Femur (tissue), 1 donor: Measurements from ENCODE around the gene INTS6L.
"Not testable (repeated sequence)": the region's sequence is repeated elsewhere in the genome, so short reads cannot be mapped to it uniquely, and the experiment has no call there.

ENCODE experiments used
- DNase-seq: peaks from one replicate; pipeline ENCODE4 v3.0.0-alpha.2; 2017

Gene INTS6L

DNA sequence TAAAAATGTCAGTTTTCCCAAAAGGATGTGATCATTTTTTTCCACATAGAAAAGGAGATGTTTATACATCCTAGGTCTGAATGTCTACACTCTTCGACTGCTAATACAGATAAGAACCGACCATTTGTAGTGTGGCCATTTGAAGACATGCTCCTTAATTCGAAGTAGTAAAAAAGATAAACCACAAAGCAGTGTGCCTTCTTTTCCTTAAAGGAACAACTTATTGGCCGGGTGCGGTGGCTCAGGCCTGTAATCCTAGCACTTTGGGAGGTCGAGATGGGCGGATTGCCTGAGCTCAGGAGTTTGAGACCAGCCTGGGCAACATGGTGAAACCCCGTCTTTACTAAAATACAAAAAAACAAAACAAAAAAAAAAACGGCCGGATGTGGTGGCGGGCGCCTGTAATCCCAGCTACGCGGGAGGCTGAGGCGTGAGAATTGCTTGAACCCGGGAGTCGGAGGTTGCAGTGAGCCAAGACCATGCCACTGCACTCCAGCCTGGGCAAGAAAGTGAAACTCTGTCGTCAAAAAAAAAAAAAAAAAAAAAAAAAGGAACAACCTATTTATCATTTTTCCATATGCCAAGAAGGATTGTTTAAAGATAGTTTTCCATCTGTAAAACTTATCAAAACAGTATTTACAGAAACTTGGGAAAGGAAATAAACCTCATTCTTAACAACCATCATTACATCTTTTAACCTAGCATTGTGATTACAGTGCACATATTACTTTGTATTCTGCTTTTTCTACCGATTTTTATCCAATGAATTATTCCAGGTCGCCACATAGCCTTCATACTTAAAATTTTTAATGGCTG lies 2.6 kb downstream of the INTS6L start:
- DNase-seq, result no peak

DNA sequence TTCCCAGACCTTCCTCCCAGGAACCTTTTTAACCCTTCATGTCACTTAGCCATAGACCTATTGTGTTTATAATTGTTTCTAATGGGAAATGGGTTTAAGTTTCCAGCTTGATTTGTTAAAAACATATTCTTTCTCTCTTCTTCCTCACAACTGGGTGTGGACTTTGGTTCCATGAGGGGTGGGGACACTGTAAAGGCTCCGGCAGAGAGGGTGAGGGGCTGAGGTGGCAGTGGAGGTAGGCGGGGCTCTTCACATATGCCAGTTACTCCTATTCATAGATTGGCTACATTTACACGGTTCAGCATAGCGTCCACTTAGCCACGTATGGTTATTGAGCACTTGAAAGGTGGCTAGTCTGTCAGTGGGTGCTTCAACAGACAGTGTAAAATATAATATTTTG lies 7.8 kb downstream of the INTS6L start:
- no peak for DNase-seq

DNA sequence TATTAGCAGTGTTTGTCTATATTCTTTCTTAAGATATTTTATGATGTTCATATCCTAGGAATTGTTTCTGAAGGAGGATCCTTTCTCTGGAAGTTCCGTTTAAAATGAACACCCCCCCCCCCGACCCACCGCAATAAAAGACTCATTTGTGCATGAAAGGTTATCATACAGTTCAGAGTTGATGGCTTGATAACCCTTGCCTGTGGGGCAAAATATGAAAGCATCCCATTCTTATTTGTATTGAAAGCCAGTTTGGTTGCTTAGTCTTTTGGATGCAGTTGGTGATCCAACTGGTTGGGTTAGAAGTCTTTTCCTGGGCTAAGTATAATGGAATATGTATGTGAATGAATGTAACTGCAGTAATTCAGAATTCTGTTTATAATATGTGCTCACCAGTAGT lies 8.3 kb downstream of the INTS6L start:
- no peak for DNase-seq

DNA sequence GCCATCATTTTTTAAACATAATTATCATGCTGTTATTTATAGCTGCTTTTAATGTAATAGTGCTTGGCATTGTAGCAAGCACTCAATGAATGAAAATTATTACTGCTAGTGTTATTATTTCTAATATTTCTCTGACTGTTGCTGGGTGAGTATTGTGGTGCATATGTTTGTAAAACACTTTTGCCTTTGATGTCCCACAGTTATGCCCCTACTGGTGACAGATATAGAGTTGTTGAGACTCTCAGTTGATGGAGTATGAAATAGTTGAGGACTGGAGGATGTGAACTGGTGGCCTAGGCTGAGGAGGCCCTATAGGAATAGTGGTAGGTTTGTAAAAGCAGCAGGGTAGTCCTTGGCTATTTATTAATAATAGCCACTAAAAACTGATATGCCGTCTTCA lies 9.6 kb downstream of the INTS6L start:
- DNase-seq, result no peak

DNA sequence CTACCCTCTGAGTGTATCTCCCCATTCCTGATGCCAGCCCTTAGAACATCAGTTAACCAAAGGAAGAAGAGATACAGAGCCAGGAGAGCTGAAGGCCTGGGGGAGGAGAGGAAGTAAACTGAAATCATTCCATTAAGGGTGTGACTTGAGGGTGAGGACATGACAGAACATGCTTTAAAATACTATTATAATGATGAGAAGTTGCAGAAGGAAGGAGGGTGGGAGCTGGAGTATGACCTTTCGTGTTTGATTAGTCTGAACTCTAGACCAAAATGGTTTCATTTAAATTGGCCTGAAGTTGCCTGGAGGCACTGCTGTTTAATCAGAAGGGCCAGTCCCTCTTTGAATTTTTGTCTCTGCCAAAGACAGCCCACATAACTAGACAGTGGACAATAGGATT lies 11.4 kb downstream of the INTS6L start:
- DNase-seq, result no peak

DNA sequence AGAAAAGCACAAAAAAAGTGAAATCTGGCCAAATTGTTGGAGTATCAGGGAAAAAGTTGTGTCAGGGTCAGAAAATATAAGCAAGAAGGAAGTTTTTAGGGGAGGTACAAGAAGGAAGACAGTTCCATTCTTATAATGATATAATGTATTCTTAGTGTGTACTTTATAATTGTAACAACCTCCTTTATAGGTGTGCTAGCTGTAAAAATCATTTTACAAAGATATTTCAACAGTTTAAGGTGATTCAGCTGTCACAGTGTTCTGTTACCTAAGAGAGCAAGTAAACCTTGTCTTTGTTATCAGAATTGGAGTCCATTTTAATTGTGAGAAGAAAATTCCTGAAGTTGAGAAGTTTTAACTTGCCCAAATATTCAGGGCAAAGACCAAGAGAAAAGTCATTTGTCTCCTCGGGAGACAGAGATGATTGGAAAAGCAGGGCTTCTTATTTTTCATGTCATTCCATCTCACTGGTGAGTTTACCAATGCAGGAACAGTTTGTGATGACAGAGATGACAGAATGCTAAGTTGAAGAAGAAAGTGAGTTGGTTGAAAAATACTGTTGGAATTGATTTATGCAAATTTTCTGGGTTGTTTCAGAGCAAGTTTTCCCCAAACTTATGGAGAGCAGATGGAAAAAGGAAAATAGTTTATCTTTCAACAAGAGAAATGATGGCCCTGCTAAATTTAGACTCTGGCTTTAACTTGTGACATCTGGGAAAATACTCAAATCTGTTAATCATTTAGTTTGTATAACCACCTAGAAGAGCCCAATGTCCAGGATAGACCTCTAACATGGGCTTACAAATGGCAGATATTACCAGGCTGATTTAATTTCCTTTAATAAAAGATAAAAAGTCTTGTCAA lies 14.8 kb downstream of the INTS6L start:
- DNase-seq, result no peak

DNA sequence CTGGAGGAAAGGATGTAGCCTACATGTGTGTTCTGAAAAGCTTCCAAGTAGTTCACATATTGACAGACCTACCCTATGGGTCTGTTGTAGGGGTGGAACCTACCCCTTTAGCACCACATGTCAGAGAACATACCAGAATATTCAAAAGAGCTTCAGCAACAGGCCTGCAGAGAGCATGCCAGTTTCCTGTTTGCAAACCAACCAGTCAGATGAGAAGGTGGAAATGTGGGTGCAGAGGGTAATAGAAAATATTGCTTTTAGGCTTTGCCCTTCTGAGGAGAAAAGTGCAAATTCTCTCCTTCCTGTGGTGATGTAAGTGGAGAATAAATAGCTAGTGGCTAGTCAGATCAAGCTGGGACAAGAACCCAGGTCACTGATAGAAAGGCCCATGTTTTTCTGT lies 16.4 kb downstream of the INTS6L start:
- no peak for DNase-seq

DNA sequence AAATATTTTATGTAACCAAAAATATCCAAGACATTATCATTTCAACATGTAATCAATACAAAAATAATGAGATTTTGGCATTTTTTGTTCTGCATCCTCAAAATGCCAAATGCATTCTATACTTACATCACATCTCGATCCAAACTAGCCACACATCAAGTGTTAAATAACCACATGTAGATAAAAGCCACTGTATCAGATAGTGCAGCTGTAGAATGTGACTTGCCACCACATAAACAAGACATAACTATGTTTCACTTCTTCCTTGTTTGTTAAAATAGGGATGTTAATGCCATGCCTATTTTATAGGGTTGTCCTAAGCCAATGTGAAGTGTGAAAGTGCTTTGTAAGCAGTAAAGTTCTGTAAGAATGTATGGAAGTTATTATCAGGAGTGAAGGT lies 20.9 kb downstream of the INTS6L start:
- no peak for DNase-seq

DNA sequence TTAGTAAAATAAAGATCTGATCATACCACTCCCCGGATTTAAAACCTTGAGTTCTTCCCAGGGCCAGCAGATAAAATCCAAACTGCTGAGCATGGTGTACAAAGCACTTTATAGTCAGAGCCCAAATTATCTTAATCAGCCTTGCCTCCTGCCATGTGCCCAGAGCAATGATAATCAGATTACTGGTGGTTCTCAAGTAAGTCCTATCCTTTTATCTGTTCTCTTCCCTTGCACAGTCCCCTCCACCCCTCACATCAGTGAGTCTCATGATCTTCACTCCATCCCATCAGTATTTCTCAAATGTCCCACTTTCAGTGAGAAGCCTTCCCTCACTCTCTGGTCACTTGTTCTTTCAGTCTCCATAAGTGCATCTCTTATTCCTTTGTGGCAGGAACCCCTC lies 22.7 kb downstream of the INTS6L start:
- DNase-seq, result no peak

DNA sequence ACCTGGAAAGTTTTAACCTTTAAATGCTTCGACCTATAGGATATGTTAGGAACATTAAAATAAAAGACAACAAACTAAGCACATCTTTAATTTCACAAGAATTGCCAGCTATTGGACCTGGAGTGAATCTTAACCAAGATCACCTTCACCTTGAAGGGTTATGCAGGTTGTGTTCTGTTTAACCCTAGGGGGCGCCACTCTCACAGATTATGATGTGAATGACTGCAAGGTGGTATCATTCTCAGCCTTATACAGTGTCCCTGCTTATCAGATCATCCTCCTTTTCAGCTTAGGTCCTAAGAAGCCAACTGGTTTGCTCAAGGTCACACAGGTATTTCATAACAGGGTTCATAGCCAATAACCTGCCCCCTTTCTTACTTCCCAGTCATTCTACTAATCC lies 23.5 kb downstream of the INTS6L start:
- DNase-seq, result no peak

DNA sequence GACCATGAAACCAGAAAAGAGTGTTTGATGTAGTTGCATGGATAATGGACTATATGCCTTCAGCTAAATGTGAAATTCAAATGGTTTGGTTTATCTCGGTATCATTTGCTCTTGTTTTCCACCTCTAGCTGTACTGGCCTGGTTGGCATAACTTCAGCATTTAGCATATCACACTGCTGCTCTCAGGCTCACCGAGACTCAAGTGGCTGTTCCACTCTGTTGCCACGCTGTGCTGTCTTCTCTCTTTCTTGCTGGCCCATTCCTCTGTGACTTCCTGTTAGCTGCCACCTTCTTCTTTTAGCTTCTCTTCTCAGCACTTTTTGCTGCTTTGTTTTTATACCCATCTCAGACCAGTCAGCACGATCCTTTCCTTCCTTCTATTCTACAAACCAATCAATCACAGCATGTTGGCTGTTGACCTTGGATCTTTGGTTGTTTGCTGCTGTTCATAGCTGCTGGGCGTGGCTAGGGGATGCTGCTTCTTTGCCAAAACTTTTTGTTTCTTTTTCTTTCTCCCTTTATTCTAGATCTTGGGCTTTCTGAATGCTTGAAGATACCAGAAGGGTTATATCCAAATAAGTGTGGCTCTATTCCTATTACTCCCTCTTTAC lies 24.0 kb downstream of the INTS6L start:
- no peak for DNase-seq

DNA sequence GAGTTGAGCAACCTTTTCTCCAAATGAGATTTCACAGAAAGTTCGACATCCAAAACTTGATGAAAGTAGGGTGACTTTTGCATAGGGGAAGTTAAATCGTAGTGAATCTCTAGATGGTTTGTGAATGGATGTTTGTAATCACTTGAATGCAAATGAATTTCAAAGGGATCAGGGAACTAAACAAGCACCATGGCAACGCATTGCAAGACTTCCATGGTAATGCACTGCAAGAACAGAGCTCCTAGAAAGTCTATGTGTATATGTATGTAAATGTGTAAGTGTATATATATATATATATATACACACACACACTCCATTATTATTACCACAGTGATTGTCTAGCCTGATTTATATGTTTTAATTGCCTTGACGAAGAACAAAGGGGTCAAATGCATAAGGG lies 27.3 kb downstream of the INTS6L start:
- DNase-seq, result no peak

DNA sequence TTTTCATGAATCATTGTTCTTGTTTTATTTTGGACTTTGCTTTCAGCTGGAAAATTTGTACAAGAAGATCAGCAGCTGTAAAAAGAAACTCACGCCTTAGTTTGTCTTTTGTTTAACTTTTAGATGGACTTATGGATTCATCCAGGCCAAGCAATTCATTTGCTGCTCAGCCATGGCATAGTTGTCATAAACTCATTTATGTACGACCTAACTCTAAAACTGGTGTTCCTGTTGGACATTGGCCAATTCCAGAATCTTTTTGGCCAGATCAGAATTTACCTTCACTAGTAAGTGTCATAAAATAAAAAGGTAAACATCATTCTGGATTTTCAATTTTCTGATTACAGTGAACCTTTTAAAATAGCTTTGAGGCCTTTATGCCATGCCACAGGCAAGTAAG lies 29.1 kb downstream of the INTS6L start:
- no peak for DNase-seq

DNA sequence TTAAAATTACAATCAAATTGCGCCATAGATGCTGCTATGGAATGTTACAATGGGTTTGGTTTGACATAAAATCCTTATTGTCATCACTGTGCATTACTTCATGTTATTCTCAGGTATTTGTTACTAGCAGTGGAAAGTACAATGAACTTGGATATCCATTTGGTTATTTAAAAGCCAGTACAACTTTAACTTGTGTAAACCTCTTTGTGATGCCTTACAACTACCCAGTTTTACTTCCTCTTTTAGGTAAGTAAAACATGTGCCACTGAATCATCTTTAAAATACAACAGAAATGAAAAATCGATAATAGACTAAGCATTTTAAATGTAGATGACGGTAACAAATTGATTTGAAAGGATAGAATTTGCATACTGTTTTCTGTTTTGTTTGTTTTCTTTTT lies 35.6 kb downstream of the INTS6L start:
- no peak for DNase-seq

DNA sequence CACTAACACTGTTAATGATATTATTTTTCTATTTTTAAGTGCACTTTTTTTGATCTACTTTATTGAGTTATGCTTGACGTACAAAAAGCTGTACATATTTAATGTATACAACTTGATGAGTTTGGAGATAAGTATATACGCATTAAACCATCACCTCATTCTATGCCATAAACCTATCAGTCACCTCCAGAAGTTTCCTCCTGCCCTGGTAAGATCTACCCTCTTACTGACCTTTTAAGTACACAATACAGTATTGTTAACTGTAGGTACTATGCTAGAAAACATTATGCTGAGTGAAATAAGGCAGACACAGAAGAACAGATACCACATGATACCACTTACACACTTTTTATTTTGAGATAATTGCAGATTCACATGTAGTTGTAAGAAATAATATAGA lies 36.9 kb downstream of the INTS6L start:
- DNase-seq, result no peak

DNA sequence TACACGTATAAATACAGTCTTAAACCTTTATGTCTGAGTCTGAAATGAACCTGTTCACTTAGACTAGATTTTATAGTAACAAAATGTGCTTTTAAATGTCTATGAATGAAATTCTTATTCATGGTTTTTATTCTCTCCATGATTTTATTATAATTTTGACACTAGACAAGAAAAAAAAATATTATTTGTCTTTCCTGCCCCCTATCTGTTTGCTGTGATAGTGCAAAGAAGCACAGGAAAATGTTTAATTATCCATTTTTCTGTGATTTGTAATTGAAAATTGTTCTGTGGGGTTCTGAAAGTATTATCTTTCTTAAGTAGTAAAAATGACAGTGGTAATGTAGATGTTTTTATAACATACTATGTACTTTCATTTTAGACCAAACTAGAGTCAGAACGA lies 52.0 kb downstream of the INTS6L start:
- no peak for DNase-seq

DNA sequence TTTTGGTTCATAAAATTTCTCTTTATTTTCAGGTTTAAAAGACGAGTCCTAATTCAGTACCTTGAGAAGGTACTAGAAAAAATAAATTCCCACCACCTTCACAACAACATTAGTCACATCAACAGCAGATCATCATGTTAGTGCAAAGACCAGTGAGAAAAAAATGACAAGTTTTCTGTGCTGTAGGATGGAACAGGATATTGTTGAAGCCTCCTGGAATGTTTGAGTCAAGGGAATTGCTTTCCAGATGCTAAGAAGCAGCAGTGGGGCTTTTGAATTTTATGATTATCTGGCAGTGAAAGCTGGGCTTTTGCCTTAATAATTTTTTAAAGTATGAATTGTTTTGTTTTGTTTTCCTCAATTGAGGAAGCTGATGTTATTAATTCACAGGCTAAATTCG lies 61.0 kb downstream of the INTS6L start:
- DNase-seq, result no peak

DNA sequence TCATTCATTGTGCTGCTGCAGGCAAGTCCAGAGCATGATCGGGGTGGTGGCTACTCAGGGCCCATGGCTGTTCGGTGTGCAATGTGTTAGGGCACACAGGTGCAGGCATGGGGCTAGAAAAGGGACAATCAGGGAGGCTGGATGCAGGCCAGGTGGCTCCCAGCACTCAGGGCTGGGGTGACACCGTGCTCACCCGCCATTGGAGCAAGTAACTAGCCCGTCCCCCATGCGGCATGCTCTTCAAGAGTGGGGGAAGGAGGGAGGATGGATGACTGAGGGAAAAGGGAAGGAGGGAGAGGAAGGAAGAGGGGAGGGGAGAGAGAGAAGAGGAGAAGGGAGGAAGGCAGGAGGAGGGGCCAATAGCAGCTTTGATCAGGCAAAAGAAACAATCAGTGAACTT lies 64.7 kb downstream of the INTS6L start:
- no peak for DNase-seq

DNA sequence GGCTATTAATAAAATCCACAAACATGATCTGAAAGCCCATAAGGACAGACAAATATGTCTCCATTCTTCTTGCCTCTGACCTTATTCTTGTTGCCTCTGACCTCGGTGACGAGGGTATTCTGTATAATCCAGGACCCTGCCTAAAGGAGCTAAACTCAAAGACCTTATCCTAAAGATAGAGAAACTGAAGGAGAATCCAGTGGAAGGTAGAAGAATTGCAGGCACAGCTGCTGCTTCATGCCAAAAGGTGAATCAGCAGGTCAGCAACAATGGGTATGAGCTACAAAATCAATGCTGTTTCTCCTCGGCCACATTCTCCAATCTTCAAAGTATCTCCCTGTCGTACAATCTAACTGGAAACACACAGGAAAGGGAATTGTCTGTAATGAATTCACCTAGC lies 71.4 kb downstream of the INTS6L start:
- DNase-seq, result no peak

DNA sequence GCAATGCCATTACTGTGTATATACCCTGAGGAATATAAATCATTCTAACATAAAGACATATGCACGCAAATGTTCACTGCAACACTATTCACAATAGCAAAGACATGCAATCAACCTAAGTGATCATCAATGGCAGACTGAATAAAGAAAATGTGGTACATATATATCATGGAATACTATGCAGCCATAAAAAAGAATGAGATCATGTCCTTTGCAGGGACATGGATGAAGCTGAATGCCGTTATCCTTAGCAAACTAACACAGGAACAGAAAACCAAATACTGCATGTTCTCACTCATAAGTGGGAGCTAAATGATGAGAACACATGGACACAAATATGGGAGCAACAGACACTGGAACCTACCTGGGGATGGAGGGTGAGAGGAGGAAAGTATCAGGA lies 73.6 kb downstream of the INTS6L start:
- DNase-seq, result not testable (repeated sequence)

DNA sequence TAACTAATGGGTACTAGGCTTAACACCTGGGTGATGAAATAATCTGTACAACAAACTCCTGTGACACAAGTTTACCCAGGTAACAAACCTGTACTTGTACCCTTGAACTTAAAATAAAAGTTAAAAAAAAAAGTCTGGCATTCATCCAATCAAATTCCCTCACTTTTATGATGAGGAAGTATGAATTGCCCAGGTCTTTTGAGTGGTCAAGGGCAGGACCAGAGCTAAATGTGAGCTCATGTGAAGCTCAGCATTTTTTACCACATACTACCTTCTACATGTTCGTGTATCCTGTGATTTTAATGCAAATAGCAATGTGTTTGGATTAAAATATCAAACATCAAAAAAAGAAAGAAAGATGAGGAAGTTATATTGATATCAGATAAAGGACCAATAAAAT lies 74.0 kb downstream of the INTS6L start:
- DNase-seq, result not testable (repeated sequence)

DNA sequence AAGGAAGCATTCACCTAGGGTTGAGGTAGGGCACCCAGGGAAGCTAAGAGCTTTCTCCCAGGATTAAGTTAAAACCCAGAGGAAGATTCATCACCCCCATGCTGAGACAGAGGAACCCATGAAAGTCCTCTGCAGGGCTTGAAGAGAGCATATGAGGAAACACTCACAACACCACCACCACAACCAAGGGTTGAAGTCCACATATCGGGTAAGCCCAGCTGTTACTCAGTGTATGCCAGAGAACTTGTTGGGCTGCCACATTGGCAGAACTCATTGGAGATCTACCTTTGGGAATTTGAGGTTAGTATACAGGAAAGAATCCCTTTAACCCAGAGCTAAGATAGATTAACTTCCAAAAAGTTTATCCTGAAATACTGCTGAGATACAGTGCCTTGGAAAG lies 75.1 kb downstream of the INTS6L start:
- no peak for DNase-seq

DNA sequence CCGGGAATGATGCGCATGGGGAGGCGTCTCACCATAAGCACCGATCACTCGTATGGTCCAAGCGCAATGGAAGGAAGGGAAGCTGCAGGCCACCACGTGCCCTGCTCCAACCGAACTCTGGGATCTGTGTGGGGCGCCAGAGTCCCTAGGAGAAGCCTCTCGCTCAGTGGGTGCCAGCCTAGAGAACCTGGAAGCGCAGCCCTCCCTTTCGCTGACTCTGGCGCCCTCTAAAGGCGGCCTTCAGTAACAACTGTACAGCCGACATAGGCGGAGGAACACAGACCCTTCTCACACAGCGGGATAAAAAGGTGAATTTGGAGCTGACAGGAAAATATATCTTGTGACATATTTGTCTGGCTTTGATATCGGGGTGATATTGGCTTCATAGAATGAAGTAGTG lies 76.0 kb downstream of the INTS6L start:
- DNase-seq, result no peak

DNA sequence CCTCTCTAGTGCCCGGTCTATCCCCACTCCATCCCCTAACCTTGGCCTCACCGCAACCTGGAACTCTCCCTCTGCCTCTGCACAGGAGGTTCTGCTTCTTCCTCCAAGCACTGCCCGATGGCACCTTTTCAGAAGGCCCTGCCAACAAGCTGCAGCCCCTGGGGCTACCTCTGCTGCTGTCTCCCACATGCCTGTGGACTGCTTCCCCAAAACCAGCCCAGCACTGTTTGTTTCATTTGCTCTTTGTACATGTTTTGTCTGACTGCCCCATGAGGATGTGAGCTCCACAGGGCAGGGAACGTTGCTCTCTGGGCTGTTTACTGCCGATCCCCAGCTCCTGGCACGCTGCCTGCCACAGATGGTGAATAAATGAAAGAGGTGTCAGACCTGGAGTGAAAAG lies 85.4 kb downstream of the INTS6L start:
- DNase-seq, result no peak
